GM18909 (cell line): ENCODE results near the gene EML6.
A peak's percentile ranks its signal among the peaks of the same experiment; 100 is the strongest.
"Not testable (repeated sequence)": the region's sequence is repeated elsewhere in the genome, so short reads cannot be mapped to it uniquely, and the experiment has no call there.

Experiments used
- ATAC-seq: cut with Tn5 transposase; IDR thresholded peaks from one replicate; pipeline ENCODE4 v1.9.1; 2021; ENCODE audit warnings: mild to moderate bottlenecking; ENCODE audit not compliant: unreplicated experiment, poor library complexity

Gene EML6

DNA sequence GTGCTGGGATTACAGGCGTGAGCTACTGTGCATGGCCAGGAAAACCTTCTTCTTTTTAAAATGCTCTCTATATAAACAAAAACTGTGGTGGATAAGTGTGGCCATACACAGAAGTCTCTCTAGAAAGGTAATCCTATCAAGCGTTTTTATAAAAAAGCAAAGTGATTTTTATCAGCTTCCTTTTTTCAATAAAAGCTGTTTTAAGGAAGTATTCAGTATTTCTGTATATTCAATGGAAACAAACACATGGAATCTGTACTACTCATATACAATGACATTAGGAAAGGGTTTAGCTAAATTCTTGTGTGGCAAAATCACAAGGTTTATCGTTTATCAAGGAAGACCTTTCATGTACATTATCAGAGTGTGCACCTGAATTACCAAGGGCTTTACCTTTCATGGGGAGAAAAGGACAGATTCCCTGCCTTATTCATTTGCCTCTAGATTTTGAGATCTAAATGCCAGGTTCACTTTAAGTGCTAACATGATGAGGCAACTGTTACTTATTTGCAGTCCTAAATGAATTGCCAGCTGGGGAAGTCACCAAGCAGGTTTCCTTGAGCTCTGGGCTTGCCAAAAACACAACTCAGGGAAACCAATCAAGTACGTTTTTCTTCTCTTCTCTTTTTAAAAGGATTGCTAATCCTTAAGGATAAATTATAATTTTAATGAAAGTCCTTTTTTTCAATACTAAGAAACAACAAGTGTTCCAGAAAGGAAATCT, 256.0 kb downstream of the EML6 start:
- ATAC-seq, result no peak

- ATAC-seq, result no peak
These were observed 257.9 kb downstream of the EML6 start for GRCh38 chr2:54981385-54981784.

GRCh38 chr2:54983345-54984220, 260.1 kb downstream of the EML6 start:
- no peak for ATAC-seq

- ATAC-seq, result no peak
These were observed 261.0 kb downstream of the EML6 start for GRCh38 chr2:54984476-54984875.

- no peak for ATAC-seq
These were observed 262.8 kb downstream of the EML6 start for GRCh38 chr2:54986264-54986663.

- no peak for ATAC-seq
These were observed 265.1 kb downstream of the EML6 start for GRCh38 chr2:54988612-54989011.

- ATAC-seq, result not testable (repeated sequence)
These were observed 267.2 kb downstream of the EML6 start for GRCh38 chr2:54990694-54991093.

DNA sequence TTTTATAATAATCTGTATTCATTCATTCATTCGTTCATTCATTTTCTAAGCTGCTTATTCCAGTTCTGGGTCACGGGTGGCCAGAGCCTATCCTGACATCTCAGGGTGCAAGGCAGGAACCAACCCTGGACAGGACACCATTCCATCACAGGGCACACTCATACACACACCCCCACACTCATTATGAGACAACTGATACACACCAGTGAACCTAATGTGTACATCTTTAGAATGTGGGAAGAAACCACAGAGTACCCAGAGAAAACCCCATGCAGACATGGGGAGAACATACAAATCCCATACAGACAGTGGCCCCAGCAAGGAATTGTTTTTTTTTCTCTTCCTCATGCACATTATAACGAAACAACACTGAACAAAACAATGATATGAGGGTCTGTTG, 272.1 kb downstream of the EML6 start:
- no peak for ATAC-seq

GRCh38 chr2:54997826-54998225, 274.4 kb downstream of the EML6 start:
- no peak for ATAC-seq

DNA sequence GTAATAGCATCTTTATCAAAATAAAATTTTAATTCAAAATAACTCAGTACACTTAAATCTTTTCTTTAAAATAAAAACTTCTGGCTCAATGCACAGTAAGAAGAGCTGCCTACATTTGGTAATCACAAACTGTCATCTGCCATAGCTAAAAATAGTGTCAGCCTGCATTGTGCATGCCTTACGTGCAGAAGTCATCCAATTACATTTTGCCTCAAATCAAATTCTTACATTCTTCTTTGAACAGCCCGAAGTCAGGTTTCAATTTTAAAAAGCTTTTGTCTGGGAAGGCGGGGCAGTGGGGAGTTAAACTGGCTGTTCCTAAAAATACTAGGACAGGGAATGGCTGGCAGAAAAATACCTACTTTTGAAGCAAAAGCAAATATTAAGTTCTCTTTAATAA, 275.7 kb downstream of the EML6 start:
- ATAC-seq, result no peak

DNA sequence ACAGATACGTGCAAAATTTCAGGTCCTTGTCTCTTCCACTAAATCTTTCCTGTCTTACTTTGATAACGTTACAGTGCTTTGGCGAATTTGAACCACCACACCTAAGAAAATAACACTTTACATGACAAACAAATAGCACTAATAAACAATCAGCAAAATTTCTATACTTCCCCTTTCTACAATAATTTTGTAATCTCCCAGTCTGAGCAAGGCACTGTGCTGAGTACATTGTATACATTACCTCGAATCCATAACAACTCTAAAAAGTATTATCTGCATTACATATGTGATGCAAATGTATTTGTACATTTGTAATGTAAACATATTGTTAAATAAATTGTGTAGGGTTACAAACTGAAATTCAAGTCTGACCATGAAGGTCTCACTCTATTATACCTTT, 276.9 kb downstream of the EML6 start:
- ATAC-seq, result no peak

DNA sequence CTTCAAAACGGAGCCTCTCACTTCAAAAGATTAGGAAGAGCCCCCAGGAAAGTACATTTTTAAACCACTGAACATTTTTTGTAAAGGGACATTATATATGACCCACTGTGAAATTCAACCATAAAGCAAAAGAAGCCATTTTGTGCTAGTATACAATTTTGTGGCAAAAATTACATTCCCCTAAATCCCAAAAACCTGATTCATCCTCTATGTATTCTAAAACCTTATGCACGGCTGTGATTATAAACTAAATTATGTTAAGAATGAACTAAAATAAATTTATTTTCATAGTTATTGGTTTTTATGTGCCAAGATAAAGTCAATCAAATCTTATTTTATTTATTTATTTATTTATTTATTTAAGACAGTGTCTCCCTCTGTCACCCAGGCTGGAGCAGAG, 278.3 kb downstream of the EML6 start:
- no peak for ATAC-seq

GRCh38 chr2:55003706-55004639, 280.5 kb downstream of the EML6 start:
- ATAC-seq, result no peak

- ATAC-seq, result no peak
These were observed 282.8 kb downstream of the EML6 start for GRCh38 chr2:55006306-55006705.

DNA sequence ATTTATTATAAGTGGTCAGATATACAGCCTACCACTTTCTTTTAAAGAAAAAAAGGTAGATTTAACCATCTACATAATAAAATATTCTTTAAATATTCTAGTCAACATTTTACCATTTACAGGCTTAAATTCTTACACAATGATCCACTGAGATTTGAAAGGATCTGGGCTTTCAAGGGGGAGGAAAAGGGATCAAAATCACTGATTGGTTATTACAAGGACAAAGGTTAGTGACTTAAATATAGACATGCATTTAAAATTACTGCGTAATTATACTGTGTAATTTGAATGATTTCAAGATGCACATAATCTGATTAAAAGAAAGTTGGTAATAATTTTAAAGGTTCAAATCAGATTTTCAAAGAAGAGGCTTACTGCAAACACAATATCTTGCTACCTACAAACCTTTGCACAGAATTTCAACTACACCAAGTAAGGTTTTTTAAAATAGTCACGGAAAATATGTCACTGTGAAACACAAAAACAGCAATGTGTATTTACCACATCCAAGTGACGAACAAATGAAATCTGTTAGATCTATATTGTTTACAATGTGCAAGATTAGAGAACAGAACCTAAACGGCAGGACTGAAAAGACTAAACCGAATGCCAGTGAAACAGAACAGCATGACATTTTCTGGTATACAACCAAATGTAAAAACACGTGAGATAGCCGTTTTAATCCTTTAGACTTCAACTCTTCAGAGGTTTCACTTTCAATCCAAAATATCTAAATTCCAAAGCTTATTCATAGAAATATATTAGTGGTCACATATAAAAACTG, 286.0 kb downstream of the EML6 start:
- peak; percentile 18 for ATAC-seq

- ATAC-seq, result peak; percentile 92
These were observed 286.7 kb downstream of the EML6 start for GRCh38 chr2:55010149-55010591.

- no peak for ATAC-seq
These were observed 287.5 kb downstream of the EML6 start for GRCh38 chr2:55010915-55011314.

DNA sequence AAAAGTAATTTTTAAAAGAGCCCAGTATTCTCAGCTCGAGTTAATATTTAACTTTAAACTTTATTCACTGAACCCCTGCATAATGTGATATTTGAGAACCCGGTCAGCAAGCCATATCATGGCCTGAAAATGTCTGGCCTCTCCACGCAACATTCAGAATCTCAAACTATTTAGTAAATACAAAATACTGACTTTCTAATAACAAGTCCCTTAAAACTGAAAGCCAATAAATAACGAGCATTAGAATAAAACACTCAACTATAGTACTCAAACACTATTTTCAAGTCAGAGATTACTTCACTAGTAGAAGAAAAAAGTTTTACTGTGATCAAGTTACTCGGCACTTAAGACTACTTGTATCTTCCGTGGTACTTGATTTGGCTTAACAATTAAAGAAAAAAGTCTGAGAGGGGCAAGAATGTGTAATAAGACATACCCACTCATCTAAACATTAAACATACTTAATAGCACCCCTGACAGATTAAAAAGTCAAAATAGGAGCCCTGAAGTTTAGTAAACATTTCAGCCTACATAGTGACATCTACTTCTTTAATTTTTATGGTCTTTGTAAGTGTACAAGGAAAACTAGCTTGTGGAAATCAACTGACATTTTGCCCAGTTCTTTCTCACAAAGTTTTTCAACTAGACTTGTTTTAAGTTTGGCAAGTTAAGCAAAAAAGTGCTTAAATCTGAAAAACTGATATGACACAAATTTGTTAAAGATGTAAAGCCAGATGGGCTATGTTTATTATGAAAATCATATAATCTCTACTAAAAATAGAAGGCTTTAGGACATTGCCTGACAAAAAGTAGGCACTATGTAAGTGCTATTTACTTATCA, 288.6 kb downstream of the EML6 start:
- ATAC-seq, result no peak
